Activated CD8-positive, alpha-beta memory T cell treated with anti-CD3 and anti-CD28 coated beads for 1 hour (primary cell): Measurements from ENCODE around the gene DESI2.
"Not testable (repeated sequence)": the region's sequence is repeated elsewhere in the genome, so short reads cannot be mapped to it uniquely, and the experiment has no call there.

Experiments used
- DNase-seq, 2 donors: peaks; one replicate each; pipeline ENCODE4 v3.0.0-alpha.2; 2020; ENCODE audit warnings: low read depth in 1 of 2; ENCODE audit errors: extremely low read depth in 1 of 2

DESI2 gene

DNA sequence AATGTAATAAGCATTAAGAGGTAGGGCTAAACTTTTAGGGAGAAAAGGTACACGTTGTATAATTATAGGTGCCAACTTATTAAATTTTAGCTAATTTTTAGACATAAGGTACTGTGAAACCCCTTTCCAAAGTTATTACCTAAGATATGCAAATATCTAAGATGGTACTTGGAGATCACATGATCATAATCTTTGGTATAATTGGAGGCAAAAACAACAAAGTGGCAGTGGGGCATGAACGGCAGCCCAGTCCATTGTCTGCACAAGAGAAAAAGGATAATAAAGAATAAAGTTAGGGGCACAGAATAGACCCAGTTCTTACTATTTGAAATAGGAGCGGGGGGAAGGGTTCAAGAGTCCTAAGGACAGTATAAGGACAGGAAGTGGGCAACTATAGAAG lies 51.2 kb downstream of the DESI2 start:
- DNase-seq, result no peak

DNA sequence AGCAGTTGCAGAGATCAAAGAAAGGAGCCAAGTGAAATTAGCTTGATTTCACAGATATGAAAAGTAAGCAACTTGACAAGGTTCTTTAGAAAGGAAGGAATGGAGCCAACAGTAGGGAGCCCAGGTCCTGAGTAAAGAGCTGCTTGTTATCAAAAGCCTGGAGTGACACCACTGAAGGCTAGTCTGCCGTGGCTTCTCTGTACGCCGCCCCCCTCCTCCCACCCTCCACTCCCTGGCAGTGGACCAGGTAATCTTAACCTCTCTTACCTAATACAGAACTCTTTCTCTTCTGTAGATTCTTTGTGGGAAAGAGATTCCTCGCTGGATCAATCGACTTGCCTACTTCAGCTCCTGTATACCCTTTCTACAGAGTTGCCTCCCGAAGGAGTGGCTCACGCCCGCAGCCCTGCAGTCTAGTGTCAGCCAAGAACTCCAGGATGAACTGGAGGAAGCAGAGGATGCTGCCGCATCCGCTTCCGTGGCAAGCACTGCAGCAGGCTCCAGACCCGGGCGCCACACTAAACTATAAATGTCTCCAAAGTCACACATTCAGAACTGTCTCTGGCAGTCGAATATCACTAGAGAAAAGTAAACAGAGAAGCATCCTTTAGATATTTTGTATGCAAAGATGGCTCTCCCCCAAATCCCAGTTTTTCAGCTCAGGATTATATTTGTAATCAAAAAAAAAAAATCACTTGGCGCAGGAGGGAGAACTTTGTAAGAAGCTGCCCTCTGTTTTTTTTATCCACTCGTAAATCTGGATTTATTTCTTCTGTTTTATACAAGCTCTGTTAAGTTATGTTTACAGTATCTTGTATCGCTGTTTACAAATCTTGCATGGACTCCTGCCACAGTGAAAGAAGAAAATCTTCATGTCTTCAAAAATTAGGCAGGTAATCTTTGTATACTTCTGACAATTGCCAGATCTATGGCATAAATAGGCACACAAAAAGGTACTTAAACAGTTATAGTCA lies 52.6 kb downstream of the DESI2 start:
- no peak for DNase-seq

DNA sequence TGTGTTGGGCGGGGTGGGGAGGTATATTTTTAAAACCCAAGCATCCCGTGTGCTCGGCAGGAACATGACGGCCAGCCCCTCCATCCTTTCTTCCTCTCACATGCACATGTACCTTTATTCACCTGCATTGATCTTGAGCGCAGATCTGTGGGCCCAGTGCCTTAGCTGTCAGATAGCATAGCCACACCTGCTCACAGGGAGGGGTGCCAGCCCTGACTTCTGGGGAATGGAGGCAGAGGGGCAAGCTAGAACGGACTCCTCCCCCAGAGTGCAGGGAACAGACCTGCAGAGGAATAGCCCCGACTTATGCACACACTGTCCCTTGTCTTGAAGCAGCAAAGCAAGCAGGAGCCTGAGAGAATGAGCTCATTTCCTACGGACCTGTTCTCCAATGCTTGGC lies 56.1 kb downstream of the DESI2 start:
- DNase-seq, result no peak

DNA sequence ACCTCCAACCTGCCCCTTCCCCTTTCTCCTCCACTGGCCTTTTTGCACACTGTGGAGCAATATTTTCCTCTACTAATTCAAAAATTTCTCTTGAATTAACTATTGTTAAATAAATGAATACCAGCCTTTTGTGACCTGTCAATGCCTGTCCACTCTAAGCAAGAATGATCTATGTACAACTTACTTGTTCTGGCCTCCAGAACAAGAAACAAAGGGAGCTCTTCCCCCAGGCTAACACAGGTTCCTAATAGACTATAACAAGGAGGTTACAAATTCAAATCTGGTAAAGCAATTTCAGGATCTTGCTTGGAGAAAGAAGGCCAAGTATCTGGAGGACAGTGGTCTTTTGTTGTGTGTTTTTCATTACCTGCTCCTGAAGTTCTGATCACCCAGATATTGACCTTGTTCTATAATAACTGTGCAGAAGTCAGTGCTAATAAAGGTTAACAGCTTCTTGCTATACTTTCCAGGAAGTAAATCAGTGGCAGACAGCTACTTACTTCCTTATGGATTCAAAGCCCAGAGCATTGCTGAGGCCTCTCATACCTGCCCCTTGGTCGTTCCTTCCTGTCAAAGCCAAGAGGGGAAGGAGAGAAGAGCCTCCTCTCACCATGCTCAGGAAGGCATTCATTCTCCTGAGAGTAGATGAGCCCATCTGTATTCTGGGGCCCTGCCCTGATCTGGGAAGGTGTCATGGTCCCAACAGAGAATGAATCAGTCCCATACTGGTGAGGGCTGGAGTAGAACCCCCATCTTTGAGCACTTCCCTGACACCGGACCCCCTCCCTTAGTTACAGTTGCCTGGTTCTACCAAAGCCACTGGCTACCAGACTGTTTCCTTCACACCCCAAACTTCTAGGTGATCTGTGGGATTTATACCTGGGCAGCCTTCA lies 56.8 kb downstream of the DESI2 start:
- no peak for DNase-seq

DNA sequence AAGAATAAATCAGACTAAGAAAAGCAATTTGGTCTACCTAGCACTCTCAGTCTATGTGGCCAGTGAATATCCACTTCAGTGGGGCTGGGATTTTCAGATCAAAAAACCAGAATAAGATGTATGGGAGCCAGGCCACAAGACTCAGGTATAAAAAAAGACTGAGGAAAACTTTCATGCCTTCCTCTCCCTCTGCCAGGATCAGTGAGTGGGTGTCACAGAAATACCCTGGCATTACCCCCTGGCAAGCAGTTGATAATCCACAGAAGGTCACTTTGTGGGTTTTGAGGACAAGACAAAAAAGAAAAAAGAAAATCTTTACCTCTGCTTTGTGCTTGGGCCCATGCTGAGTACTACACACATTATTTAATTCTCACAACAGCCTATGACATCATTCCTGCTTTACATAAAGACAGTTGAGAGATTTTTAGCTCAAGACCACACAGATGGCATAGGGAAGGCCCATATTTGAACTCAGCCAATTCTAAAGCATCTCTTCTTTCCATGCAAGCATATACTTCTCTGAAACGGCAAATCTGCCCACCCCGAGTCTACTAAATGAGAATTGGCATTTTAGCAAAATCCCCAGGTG lies 57.6 kb downstream of the DESI2 start:
- DNase-seq, result no peak

GRCh38 chr1:244712669-244713068 lies 59.7 kb downstream of the DESI2 start:
- DNase-seq, result no peak

DNA sequence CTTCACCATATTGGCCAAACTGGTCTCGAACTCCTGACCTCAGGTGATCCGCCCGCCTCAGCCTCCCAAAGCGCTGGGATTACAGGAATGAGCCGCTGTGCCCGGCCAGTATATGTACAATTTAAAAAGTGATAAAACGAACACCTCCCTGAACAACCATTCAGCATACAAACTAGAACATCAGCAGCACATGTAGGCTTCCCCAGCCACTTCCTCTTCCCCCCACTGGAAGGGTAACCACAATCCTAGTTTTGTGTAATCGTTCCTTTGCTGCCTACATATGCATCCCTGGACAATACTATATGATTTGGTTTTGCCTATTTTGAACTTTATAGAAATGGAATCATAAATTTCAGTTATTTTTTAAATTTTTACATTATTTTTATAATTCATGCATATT lies 60.4 kb downstream of the DESI2 start:
- DNase-seq, result no peak

- DNase-seq, result no peak
Measured at GRCh38 chr1:244727871-244728474, 75.0 kb downstream of the DESI2 start.

GRCh38 chr1:244730153-244730933 lies 77.4 kb downstream of the DESI2 start:
- DNase-seq, result no peak

DNA sequence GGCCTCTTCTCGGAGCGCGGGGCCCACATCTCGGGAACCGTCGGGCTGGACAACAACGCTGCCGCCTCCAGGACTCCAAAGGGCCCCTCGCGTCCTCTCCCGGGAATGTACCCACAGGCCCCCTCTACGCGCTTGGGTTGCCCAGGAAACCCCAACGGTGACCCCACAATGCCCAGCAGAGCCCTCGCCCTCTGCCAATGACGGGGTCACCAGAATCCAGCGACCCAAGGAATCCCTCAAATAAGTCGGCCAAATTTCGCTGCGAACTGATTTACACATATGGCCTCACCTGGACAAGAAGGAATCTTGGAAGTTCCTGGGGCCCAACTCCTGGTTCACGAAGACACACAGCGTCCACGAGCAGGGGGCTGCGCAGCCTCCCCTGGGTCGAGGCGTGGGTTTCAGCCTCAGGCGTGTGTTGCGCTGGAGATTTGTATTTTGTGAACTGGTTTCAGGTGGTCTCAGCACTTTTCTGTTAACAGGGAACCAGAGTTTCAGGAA lies 78.1 kb downstream of the DESI2 start:
- no peak for DNase-seq

GRCh38 chr1:244731651-244732050 lies 78.7 kb downstream of the DESI2 start:
- DNase-seq, result no peak

- no peak for DNase-seq
Measured at GRCh38 chr1:244732851-244733450, 80.0 kb downstream of the DESI2 start.

DNA sequence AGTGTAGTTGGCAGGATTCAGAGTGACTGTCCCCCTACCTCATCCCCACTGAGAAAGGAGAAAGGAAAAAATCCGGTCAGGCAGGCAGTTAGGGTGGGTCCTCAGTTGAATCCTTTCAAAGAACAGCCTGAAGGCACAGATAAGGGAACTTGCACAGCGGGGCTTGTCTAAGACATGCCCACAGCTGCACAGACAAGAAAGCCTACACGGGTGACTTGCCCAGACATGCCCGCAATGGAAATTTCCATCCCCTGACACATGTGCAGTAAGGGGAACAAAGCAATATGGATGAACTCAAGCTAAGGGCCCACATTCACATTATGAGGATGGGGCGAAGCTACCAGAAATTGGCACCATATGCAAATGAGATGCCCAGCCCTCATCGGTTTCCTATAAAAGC lies 82.5 kb downstream of the DESI2 start:
- DNase-seq, result no peak

GRCh38 chr1:244735876-244736561 lies 83.1 kb downstream of the DESI2 start:
- no peak for DNase-seq

DNA sequence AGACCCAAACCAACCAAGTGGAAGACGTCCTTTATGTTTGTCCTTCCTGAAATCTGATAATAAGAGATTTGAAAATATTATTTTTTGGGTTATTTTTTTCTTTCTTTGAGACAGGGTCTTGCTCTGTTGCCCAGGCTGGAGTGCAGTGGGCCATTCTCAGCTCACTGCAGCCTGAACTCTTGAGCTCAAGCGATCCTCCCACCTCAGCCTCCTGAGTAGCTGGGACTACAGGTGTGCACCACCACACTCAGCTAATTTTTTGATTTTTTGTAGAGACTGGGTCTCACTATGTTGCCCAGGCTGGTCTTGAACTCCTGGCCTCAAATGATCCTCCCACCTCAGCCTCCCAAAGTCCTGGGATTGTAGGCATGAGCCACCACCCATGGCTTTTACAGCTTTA lies 86.2 kb downstream of the DESI2 start:
- not testable (repeated sequence) for DNase-seq

DNA sequence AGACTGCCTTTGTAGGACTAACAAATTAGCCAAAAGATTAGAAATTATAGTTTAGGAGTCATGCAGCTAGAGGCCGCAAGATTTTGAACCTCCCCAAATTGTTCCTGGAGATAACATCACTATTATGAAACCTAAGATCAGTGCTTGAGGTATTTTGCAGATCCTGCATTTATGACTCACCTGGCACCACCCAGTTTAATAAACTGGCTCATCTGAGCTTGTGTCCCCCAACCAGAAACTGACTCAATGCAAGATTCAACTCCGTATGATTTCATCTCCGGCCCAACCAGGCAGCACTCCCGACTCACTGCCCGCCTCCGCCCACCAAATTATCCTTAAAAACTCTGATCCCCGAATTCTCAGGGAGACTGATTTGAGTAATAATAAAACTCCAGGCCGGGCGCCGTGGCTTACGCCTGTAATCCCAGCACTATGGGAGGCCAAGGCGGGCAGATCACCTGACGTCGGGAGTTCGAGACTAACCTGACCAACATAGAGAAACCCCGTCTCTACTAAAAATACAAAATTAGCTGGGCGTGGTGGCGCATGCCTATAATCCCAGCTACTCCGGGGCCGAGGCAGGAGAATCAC lies 87.2 kb downstream of the DESI2 start:
- DNase-seq, result not testable (repeated sequence)

GRCh38 chr1:244741692-244742091 lies 88.8 kb downstream of the DESI2 start:
- DNase-seq, result no peak

DNA sequence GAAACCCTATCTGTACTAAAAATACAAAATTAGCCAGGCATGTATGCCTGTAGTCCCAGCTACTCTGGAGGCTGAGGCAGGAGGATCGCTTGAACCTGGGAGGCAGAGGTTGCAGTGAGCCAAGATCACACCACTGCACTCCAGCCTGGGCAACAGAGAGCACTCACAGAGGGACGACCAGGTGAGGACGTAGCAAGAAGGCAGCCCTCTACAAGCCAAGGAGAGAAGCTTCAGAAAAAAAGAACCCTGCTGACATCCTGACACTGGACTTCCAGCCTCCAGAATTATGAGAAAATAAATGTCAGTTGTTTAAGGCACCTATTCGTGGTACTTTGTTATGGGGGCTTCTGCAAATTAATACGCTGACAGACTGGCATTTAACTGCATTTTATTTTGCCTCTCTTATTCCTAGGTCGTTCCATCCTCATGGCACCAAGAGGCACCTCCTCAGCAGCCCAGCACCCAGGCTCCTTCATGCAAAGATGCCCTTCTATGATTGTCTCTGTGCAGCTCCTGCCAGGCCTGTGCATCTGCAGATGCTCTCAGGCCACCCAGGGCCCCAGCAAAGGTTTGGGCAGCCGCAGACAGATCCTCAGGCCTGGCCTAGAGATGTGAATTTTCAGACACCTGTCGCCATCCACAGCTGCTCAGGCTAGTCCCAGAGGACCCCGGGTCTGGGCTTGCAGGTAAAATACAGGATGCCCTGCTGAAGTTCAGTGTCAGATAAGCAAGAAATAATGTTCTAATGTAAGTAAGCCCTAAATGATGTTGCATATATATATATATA lies 96.5 kb downstream of the DESI2 start:
- no peak for DNase-seq
